Measurements from ENCODE around the gene MUC5B.

MUC5B gene

GRCh38 chr11:1269957-1270356 lies 47.1 kb downstream of the MUC5B start:
- no peak for DNase-seq

GRCh38 chr11:1270476-1270875 lies 47.6 kb downstream of the MUC5B start:
- DNase-seq, result no peak

- DNase-seq, result no peak
These were observed 48.1 kb downstream of the MUC5B start for GRCh38 chr11:1271002-1271401.

- no peak for DNase-seq
These were observed 48.5 kb downstream of the MUC5B start for GRCh38 chr11:1271406-1271805.

- no peak for DNase-seq
These were observed 49.1 kb downstream of the MUC5B start for GRCh38 chr11:1271927-1272326.

GRCh38 chr11:1272531-1272930 lies 49.7 kb downstream of the MUC5B start:
- no peak for DNase-seq

GRCh38 chr11:1274501-1274900 lies 51.6 kb downstream of the MUC5B start:
- DNase-seq, result no peak

GRCh38 chr11:1275021-1275420 lies 52.2 kb downstream of the MUC5B start:
- DNase-seq, result no peak

GRCh38 chr11:1276041-1276790 lies 53.4 kb downstream of the MUC5B start:
- DNase-seq, result no peak

- DNase-seq, result no peak
These were observed 54.2 kb downstream of the MUC5B start for GRCh38 chr11:1276866-1277615.

- DNase-seq, result no peak
These were observed 55.2 kb downstream of the MUC5B start for GRCh38 chr11:1277936-1278512.

GRCh38 chr11:1278766-1279673 lies 56.2 kb downstream of the MUC5B start:
- DNase-seq, result no peak

GRCh38 chr11:1279674-1280055 lies 56.8 kb downstream of the MUC5B start:
- no peak for DNase-seq

- no peak for DNase-seq
These were observed 57.5 kb downstream of the MUC5B start for GRCh38 chr11:1280116-1281035.

- DNase-seq, result no peak
These were observed 58.6 kb downstream of the MUC5B start for GRCh38 chr11:1281326-1281973.

GRCh38 chr11:1281974-1282365 lies 59.1 kb downstream of the MUC5B start:
- no peak for DNase-seq

GRCh38 chr11:1283091-1283511 lies 60.2 kb downstream of the MUC5B start:
- DNase-seq, result no peak

GRCh38 chr11:1283906-1284305 lies 61.0 kb downstream of the MUC5B start:
- no peak for DNase-seq

- no peak for DNase-seq
These were observed 62.5 kb downstream of the MUC5B start for GRCh38 chr11:1285316-1285744.

- DNase-seq, result no peak
These were observed 63.0 kb downstream of the MUC5B start for GRCh38 chr11:1285876-1286275.

GRCh38 chr11:1287928-1288327 lies 65.1 kb downstream of the MUC5B start:
- DNase-seq, result no peak
